Ishikawa (cell line): Measurements from ENCODE around the gene ANXA2.

Source experiments
- CEBPB ChIP-seq: IDR thresholded peaks from 2 replicates; pipeline ENCODE4 v1.6.1; 2012
- CREB1 ChIP-seq: IDR thresholded peaks from 2 replicates; pipeline ENCODE4 v1.6.1; 2012; ENCODE audit warnings: low read depth
- EGR1 ChIP-seq: IDR thresholded peaks from 2 replicates; pipeline ENCODE4 v1.6.1; 2012
- EP300 ChIP-seq: IDR thresholded peaks from 2 replicates; pipeline ENCODE4 v1.6.1; 2012; ENCODE audit warnings: borderline replicate concordance
- FOXM1 ChIP-seq: IDR thresholded peaks from 2 replicates; pipeline ENCODE4 v1.6.1; 2012; ENCODE audit warnings: low read depth, borderline replicate concordance
- NFIC ChIP-seq: IDR thresholded peaks from 2 replicates; pipeline ENCODE4 v1.6.1; 2012
- RAD21 ChIP-seq: IDR thresholded peaks from 2 replicates; pipeline ENCODE4 v1.6.1; 2012; ENCODE audit warnings: low read depth
- TAF1 ChIP-seq: IDR thresholded peaks from 2 replicates; pipeline ENCODE4 v1.6.1; 2012; ENCODE audit warnings: low read depth, mild to moderate bottlenecking
- TCF12 ChIP-seq: IDR thresholded peaks from 2 replicates; pipeline ENCODE4 v1.6.1; 2012; ENCODE audit warnings: low read depth
- YY1 ChIP-seq: IDR thresholded peaks from 2 replicates; pipeline ENCODE4 v1.6.1; 2012; ENCODE audit warnings: low read depth
- TF ChIP-seq, protein P1 (sequence below): IDR thresholded peaks from 2 replicates; pipeline ENCODE4 v1.6.1; 2012
- TF ChIP-seq, protein P2 (sequence below): IDR thresholded peaks from 2 replicates; pipeline ENCODE4 v1.6.1; 2012; ENCODE audit warnings: low read depth, mild to moderate bottlenecking
- TF ChIP-seq, protein P3 (sequence below): IDR thresholded peaks from 2 replicates; pipeline ENCODE4 v1.6.1; 2012

DNA sequence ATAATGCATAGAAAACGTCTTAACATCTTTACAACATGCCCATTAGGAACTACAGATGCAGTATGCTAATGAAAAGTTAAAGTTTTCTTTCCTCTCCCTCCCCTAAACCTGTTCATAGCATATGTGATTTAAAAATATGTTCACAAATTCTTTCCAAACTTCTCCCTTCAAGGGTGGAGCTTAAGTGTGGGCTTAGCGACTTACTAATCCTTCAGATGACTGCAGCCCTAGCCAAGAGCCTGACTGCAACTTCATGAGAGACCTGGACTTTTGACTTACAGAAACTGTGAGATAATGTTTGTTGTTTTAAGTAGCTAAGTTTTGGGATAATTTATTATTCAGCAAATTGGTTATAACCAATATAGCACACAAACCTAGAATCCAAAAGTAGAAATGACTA is 22.0 kb upstream of the ANXA2 start:
- TF ChIP-seq RAD21 (no peak), FOXM1 (no peak), EP300 (no peak), EGR1 (no peak), CREB1 (no peak), YY1 (no peak), TCF12 (no peak), CEBPB (no peak), TAF1 (no peak), NFIC (no peak)
- TF ChIP-seq, protein P1, sequence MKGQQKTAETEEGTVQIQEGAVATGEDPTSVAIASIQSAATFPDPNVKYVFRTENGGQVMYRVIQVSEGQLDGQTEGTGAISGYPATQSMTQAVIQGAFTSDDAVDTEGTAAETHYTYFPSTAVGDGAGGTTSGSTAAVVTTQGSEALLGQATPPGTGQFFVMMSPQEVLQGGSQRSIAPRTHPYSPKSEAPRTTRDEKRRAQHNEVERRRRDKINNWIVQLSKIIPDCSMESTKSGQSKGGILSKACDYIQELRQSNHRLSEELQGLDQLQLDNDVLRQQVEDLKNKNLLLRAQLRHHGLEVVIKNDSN, result no peak
- TF ChIP-seq, protein P2, sequence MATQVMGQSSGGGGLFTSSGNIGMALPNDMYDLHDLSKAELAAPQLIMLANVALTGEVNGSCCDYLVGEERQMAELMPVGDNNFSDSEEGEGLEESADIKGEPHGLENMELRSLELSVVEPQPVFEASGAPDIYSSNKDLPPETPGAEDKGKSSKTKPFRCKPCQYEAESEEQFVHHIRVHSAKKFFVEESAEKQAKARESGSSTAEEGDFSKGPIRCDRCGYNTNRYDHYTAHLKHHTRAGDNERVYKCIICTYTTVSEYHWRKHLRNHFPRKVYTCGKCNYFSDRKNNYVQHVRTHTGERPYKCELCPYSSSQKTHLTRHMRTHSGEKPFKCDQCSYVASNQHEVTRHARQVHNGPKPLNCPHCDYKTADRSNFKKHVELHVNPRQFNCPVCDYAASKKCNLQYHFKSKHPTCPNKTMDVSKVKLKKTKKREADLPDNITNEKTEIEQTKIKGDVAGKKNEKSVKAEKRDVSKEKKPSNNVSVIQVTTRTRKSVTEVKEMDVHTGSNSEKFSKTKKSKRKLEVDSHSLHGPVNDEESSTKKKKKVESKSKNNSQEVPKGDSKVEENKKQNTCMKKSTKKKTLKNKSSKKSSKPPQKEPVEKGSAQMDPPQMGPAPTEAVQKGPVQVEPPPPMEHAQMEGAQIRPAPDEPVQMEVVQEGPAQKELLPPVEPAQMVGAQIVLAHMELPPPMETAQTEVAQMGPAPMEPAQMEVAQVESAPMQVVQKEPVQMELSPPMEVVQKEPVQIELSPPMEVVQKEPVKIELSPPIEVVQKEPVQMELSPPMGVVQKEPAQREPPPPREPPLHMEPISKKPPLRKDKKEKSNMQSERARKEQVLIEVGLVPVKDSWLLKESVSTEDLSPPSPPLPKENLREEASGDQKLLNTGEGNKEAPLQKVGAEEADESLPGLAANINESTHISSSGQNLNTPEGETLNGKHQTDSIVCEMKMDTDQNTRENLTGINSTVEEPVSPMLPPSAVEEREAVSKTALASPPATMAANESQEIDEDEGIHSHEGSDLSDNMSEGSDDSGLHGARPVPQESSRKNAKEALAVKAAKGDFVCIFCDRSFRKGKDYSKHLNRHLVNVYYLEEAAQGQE, result no peak
- TF ChIP-seq, protein P3, sequence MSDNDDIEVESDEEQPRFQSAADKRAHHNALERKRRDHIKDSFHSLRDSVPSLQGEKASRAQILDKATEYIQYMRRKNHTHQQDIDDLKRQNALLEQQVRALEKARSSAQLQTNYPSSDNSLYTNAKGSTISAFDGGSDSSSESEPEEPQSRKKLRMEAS, result no peak
